ENCODE measurements around the gene NCL. TPM values are rescaled to one million over a fixed set of nuclear protein-coding genes. Genes with fewer than 3 reads are reported as not detected.

Gene NCL
- total RNA-seq, 1 donor from 2014 or later = 298 TPM

DNA sequence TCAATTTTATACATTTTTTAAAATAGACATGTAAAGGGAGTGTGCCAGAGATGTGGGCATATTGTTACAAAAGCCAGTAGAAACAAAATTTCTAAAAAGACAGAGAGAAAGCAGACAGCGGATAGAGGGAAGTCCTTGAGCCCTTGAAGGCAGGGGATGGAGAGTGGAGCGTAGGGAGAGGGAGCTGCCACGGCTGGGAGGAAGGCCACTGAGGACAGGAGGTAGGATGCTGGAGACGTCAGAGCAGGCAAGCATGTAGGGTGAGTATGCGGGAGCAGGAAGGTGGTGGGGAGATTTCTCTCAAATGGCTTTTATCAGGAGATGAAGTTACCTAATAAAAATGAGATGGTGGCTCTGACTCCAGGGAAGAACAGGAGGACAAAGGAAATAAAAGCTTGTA lies 24.0 kb upstream of the NCL start:
- no peak for TF ChIP-seq CTCF (IDR thresholded peaks at IDR 0.05)
- Mint-ChIP-seq H3K27ac (ENCODE audit: unreplicated experiment) (no peak overlapping the region), H3K27me3 (ENCODE audit: low read depth) (no peaks in the 10 kb centered on the region), H3K36me3 (ENCODE audit: low read depth) (no peaks in the 10 kb centered on the region), H3K4me3 (ENCODE audit: unreplicated experiment) (no peak overlapping the region), H3K9me3 (ENCODE audit: low read depth) (no peaks in the 10 kb centered on the region), H3K4me1 (ENCODE audit: low read depth) (no peaks in the 10 kb centered on the region)
- DNase-seq (ENCODE audit: low spot score) = no peak

DNA sequence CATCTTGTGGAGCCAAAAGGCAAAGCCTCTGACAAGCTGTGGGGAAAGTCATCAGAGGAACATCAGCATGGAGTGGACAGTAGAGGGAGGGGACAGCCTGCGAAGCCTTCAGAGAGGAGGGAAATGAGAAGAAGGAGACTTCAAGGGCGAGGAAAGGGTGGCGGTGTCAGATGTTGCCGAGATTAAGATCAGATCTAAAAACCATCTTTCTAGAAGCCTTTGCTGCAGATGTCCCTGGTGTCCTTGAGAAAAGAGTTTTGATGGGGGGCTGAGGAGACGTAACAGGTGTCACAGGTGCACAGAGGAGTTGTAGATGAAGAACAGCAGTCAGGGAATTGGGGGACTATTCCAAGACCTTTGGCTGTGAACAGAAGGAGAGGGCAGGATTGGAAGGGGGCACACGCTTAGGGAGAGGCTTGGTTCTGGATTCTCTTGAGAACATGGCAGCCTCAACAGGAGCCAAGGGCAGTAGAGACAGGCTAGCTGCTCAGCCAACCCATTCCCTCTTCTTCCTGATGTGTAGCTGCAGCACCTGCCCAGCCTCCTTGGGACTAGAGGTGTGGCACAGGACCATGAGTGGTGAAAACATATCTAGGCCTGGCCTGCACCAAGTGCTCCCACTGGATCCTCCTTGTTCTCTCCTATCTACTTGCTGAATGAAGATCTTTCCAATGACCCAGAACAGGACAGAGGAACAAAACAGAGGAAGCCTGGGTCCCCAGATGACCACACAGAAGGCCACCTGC lies 22.7 kb upstream of the NCL start:
- no peak overlapping the region for H3K27ac Mint-ChIP-seq (ENCODE audit: unreplicated experiment)

DNA sequence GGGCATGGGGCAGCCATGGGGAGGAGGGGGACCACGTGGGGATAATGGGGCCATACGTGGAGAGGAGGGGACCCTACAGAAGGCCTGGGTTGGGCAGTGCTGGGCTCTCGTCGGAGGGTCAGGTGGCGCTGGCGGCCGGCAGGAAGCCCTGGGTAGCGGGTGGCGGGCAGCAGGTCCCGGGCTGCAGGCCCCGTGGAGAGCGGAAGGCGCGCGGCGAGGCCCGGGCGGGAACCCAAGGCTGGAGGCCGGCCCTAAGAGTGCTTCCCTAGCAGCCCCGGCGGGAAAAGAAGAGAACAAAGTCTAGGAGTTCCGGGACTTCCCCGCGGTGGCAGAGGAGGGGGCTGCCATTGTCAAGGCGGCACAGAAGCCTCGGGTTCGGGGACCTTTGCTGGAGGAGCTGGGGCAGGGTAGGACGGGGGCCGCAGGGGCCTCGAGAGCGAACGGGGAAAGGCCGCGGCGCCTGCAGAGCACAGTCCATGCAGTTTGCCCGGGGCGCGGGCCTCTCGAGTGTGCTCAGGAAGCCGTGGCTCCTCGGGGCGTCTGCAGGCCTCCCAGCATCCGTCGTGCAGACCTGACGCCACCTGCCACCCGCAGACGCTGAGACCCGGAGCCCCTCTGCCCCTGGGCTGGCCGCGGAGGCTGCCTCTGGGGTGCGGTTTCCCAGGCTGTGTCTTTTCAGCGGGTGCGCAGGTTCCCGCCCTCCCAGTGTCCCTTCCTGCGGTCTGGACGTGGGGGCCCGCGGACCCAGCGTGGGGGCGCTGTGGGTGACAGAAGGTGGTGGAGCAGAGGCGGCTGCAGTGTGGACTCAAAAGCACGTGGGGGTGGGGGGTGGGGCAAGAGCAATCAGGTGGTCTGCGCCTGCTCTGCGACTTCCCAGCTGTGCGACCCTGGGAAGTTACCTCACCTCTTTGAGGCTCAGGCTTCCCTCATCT lies 19.4 kb upstream of the NCL start:
- TF ChIP-seq CTCF (IDR thresholded peaks at IDR 0.05) = no peak
- no peaks in the 10 kb centered on the region for H3K9me3 Mint-ChIP-seq (ENCODE audit: low read depth)
- DNase-seq (ENCODE audit: low spot score) = no peak
- H3K4me1 Mint-ChIP-seq (ENCODE audit: low read depth) = no peaks in the 10 kb centered on the region
- no peak overlapping the region for H3K27ac Mint-ChIP-seq (ENCODE audit: unreplicated experiment)
- no peaks in the 10 kb centered on the region for H3K27me3 Mint-ChIP-seq (ENCODE audit: low read depth)
- H3K4me3 Mint-ChIP-seq (ENCODE audit: unreplicated experiment) = no peak overlapping the region
- H3K36me3 Mint-ChIP-seq (ENCODE audit: low read depth) = no peaks in the 10 kb centered on the region

More for the DNA sequence above, 22.7 kb upstream of the NCL start:
- H3K9me3 Mint-ChIP-seq (ENCODE audit: low read depth) = no peaks in the 10 kb centered on the region
- DNase-seq (ENCODE audit: low spot score) = no peak
- no peaks in the 10 kb centered on the region for H3K27me3 Mint-ChIP-seq (ENCODE audit: low read depth)
- H3K4me1 Mint-ChIP-seq (ENCODE audit: low read depth) = no peaks in the 10 kb centered on the region
- TF ChIP-seq CTCF (IDR thresholded peaks at IDR 0.05) = no peak
- no peaks in the 10 kb centered on the region for H3K36me3 Mint-ChIP-seq (ENCODE audit: low read depth)
- no peak overlapping the region for H3K4me3 Mint-ChIP-seq (ENCODE audit: unreplicated experiment)

- no peaks in the 10 kb centered on the region for H3K4me1 Mint-ChIP-seq (ENCODE audit: low read depth)
- H3K9me3 Mint-ChIP-seq (ENCODE audit: low read depth) = no peaks in the 10 kb centered on the region
- H3K27me3 Mint-ChIP-seq (ENCODE audit: low read depth) = no peaks in the 10 kb centered on the region
- no peak for DNase-seq (ENCODE audit: low spot score)
- no peak overlapping the region for H3K4me3 Mint-ChIP-seq (ENCODE audit: unreplicated experiment)
- H3K36me3 Mint-ChIP-seq (ENCODE audit: low read depth) = no peaks in the 10 kb centered on the region
- H3K27ac Mint-ChIP-seq (ENCODE audit: unreplicated experiment) = no peak overlapping the region
- TF ChIP-seq CTCF (IDR thresholded peaks at IDR 0.05) = peak; percentile 90
Measured at GRCh38 chr2:231482806-231483391, 18.6 kb upstream of the NCL start.

- Mint-ChIP-seq H3K4me3 (ENCODE audit: unreplicated experiment) (no peak overlapping the region), H3K36me3 (ENCODE audit: low read depth) (no peaks in the 10 kb centered on the region), H3K27ac (ENCODE audit: unreplicated experiment) (no peak overlapping the region), H3K4me1 (ENCODE audit: low read depth) (no peaks in the 10 kb centered on the region), H3K27me3 (ENCODE audit: low read depth) (peaks cover 4% of the 10 kb centered on the region), H3K9me3 (ENCODE audit: low read depth) (no peaks in the 10 kb centered on the region)
- no peak for DNase-seq (ENCODE audit: low spot score)
- TF ChIP-seq CTCF (IDR thresholded peaks at IDR 0.05) = no peak
Measured at GRCh38 chr2:231480781-231481180, 16.5 kb upstream of the NCL start.

Measured in chondrocyte (in vitro differentiated cells).